ENCODE measurements around the gene SLX4IP. TPM values are rescaled to one million over a fixed set of nuclear protein-coding genes. Genes with fewer than 3 reads are reported as not detected.

Gene SLX4IP
- total and polyA plus RNA-seq, 2 of the 13 experiments (the other 11 are each of a cell fraction or from before 2014, with no cell fraction given) = 3.6 to 7.3 TPM

DNA sequence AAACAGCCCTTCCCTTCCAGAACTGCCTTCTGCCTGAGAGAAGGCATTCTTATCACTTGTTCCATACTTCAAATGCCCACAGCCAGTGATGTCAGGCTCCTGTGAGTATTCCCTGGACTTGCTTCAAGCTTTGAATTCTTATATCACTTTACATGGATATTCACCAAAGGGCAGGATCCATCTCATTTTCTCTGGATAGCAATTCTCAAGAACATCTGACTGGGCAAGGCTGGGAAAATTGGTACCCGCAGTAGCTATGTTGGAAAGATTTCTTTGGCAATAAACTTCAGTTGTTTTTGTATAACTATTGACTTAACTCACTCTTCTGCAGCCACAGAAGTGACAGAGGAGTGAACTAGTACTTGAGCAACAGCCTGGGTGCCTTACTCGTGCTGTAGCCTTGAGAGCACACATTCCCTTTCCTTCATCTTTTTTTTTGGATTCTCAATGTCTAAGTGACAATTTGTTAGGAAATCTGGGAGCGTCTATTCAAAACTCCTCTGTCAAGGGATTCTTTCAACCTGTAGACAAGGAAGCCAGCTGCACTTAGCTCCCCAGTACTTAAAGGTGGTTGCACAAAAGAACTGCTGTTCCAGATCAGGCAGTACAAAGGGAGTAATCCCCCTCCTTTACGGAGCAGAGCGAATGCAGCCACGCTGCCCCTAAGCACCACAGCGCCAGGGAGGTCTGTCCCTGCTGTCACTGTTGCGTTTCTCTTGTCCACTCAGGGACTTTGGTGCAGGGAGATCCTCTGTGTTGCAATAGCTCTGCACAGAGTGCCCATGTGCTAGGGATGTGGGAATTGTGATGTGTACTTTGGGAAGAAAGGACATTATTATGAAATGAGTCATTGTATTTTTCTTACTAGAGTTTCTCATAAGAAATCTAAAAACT, 169.1 kb downstream of the SLX4IP start (continued):
- TF ChIP-seq MNT (IDR thresholded peaks at IDR 0.05) = peak; percentile 87
- peak; percentile 97 for TF ChIP-seq ZFP36L1 (CRISPR knock-in tag; IDR thresholded peaks at IDR 0.05)
- TF ChIP-seq ZNF124 (CRISPR knock-in tag; IDR thresholded peaks at IDR 0.05) = peak; percentile 61; the same call in 1 of the 2 replicates
- peak; percentile 87 for TF ChIP-seq PATZ1 (CRISPR knock-in tag; IDR thresholded peaks at IDR 0.05)
- peak; percentile 96 for TF ChIP-seq ZNF605 (CRISPR knock-in tag; IDR thresholded peaks at IDR 0.05)
- TF ChIP-seq ZNF781 (CRISPR knock-in tag; IDR thresholded peaks at IDR 0.05; ENCODE audit: borderline replicate concordance, not compliant biosample characterization) = no peak
- TF ChIP-seq MBD4 (IDR thresholded peaks at IDR 0.05; ENCODE audit: borderline replicate concordance, low read length) = no peak; the same call in 1 of the 2 replicates
- TF ChIP-seq ESRRA (CRISPR knock-in tag; IDR thresholded peaks at IDR 0.05; ENCODE audit: low read depth) = 0 out of 2 replicates have a peak, but pooled peaks have one; percentile 55
- peak; percentile 93 for TF ChIP-seq ZNF12 (CRISPR knock-in tag; IDR thresholded peaks at IDR 0.05)
- peak; percentile 99 for TF ChIP-seq ERF (CRISPR knock-in tag; IDR thresholded peaks at IDR 0.05)
- TF ChIP-seq, protein P1, sequence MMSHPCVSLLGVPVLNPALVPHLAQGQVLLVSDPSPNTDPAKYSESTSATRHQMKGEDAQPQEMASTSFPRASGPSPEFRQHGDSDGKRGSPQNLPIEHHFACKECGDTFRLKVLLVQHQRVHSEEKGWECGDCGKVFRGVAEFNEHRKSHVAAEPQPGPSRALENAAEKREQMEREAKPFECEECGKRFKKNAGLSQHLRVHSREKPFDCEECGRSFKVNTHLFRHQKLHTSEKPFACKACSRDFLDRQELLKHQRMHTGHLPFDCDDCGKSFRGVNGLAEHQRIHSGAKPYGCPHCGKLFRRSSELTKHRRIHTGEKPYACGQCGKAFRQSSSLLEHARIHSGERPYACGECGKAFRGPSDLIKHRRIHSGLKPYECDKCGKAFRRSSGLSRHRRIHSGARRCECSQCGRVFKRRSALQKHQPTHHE (CRISPR knock-in tag; IDR thresholded peaks at IDR 0.05; ENCODE audit: borderline replicate concordance) = peak; percentile 43; the same call in 1 of the 2 replicates
- TF ChIP-seq ISL2 (CRISPR knock-in tag; IDR thresholded peaks at IDR 0.05) = peak; percentile 87
- TF ChIP-seq HNF4G (IDR thresholded peaks at IDR 0.05; ENCODE audit: borderline replicate concordance, low read depth, low read length) = peak; percentile 82
- peak; percentile 85; the same call in 1 of the 2 replicates for TF ChIP-seq HNF4G (CRISPR knock-in tag; IDR thresholded peaks at IDR 0.05; ENCODE audit: borderline replicate concordance, low read depth)
- TF ChIP-seq MIER2 (CRISPR knock-in tag; IDR thresholded peaks at IDR 0.05) = peak; percentile 85
- TF ChIP-seq ZNF280D (CRISPR knock-in tag; IDR thresholded peaks at IDR 0.05) = peak; percentile 70; the same call in 1 of the 2 replicates
- peak; percentile 80 for TF ChIP-seq BORCS8-MEF2B (CRISPR knock-in tag; IDR thresholded peaks at IDR 0.05)
- no peak for TF ChIP-seq MED8 (CRISPR knock-in tag; IDR thresholded peaks at IDR 0.05; ENCODE audit: insufficient replicate concordance)
- TF ChIP-seq JUNB (CRISPR knock-in tag; IDR thresholded peaks at IDR 0.05; ENCODE audit: borderline replicate concordance) = peak; percentile 94; the same call in 1 of the 2 replicates
- no peak for TF ChIP-seq DR1 (CRISPR knock-in tag; IDR thresholded peaks at IDR 0.05)
- no peak for TF ChIP-seq SRSF4 (IDR thresholded peaks at IDR 0.05; ENCODE audit: low read depth, low read length, poor library complexity, severe bottlenecking)
